Diencephalon (tissue), 1 donor: ENCODE measurements around the gene TMEM168. TPM values are rescaled to one million over a fixed set of nuclear protein-coding genes. Genes with fewer than 3 reads are reported as not detected.

Experiments
- total RNA-seq: library from RNA; depleted of rRNA; stranded (reverse); fragments of >200 nt; gene quantifications from one replicate; pipeline ENCODE4 v1.2.3, GENCODE V29; 2014

The TMEM168 gene, protein sequence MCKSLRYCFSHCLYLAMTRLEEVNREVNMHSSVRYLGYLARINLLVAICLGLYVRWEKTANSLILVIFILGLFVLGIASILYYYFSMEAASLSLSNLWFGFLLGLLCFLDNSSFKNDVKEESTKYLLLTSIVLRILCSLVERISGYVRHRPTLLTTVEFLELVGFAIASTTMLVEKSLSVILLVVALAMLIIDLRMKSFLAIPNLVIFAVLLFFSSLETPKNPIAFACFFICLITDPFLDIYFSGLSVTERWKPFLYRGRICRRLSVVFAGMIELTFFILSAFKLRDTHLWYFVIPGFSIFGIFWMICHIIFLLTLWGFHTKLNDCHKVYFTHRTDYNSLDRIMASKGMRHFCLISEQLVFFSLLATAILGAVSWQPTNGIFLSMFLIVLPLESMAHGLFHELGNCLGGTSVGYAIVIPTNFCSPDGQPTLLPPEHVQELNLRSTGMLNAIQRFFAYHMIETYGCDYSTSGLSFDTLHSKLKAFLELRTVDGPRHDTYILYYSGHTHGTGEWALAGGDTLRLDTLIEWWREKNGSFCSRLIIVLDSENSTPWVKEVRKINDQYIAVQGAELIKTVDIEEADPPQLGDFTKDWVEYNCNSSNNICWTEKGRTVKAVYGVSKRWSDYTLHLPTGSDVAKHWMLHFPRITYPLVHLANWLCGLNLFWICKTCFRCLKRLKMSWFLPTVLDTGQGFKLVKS
- 28.1 TPM for total RNA-seq

DNA sequence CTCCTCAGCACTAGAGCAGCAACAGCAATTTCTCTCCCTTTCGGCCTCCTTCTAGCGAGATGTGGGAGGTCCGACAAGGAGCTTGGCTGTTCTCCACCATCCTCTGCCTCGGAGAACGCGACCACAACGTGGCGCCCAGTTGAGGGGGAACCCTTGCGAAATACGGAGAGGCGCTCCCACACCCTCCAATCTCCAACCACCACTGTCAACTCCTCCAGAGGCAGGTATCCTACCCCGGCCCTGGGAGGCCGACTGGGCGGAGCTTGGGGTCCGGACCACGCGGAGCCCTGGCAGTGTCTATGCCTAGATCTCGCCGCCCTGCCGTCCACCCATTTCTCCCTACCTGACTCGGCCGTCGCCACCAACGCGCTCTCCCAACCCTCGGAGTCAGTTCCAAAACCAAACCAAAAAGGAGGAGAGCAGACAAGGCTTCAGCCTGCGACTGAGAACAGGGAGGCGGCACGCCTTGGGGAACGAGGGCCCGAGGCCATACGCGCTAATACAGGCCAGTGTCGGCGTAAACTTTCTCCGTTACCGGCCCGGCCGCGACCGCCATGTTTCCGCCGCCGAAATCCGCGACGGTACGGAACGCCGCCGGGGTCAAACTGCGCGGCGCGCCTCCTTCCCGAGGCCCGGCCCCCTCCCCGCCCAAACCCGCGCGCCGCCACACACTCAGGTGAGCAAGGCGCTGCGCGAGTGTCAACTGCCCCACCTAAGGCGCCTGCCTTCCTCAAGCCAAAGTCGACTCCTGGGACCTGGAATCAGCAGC lies at the start of gene TMEM168:
Gene TMEM168 (minus strand): TSS at position 577 of the 769 bp plus-strand sequence. CDS start 5,568 bp downstream, outside the sequence.

